ENCODE results near the gene C3orf70.

Gene C3orf70

GRCh38 chr3:185057829-185058228, 95.0 kb downstream of the C3orf70 start:
- Histone ChIP-seq H3K4me3 (replicated peaks; ENCODE audit: insufficient read depth, low read length) (no peak overlapping the region), H3K27ac (replicated peaks) (no peak overlapping the region), H3K27me3 (ENCODE audit: insufficient read depth, poor library complexity, severe bottlenecking) (no peaks in the 10 kb centered on the region)
- TF ChIP-seq CTCF (IDR thresholded peaks at IDR 0.05; ENCODE audit: insufficient read depth, low read length) (no peak), SPI1 (IDR thresholded peaks at IDR 0.05; ENCODE audit: borderline replicate concordance, low read depth) (no peak), REST (IDR thresholded peaks at IDR 0.05; ENCODE audit: insufficient replicate concordance, low read depth) (no peak), POLR2AphosphoS5 (IDR thresholded peaks at IDR 0.05; ENCODE audit: low read depth) (no peak), GABPA (IDR thresholded peaks at IDR 0.05; ENCODE audit: low read depth) (no peak)
- DNase-seq (ENCODE audit: low read depth in 1 of 2, low spot score in 1 of 2) = no peak

- Histone ChIP-seq H3K27ac (replicated peaks) (no peak overlapping the region), H3K4me3 (replicated peaks; ENCODE audit: insufficient read depth, low read length) (no peak overlapping the region), H3K27me3 (ENCODE audit: insufficient read depth, poor library complexity, severe bottlenecking) (no peaks in the 10 kb centered on the region)
- TF ChIP-seq CTCF (IDR thresholded peaks at IDR 0.05; ENCODE audit: insufficient read depth, low read length) (no peak), SPI1 (IDR thresholded peaks at IDR 0.05; ENCODE audit: borderline replicate concordance, low read depth) (peak; percentile 85)
- no peak for DNase-seq (ENCODE audit: low read depth in 1 of 2, low spot score in 1 of 2)
Observed at GRCh38 chr3:185056908-185057307, 96.0 kb downstream of the C3orf70 start.

GRCh38 chr3:185052631-185053030, 100.2 kb downstream of the C3orf70 start:
- no peak overlapping the region for H3K4me3 ChIP-seq (replicated peaks; ENCODE audit: insufficient read depth, low read length)
- no peak overlapping the region for H3K27ac ChIP-seq (replicated peaks)
- DNase-seq (ENCODE audit: low read depth in 1 of 2, low spot score in 1 of 2) = no peak
- no peaks in the 10 kb centered on the region for H3K27me3 ChIP-seq (ENCODE audit: insufficient read depth, poor library complexity, severe bottlenecking)
- TF ChIP-seq GABPA (IDR thresholded peaks at IDR 0.05; ENCODE audit: low read depth) (no peak), POLR2AphosphoS5 (IDR thresholded peaks at IDR 0.05; ENCODE audit: low read depth) (no peak), REST (IDR thresholded peaks at IDR 0.05; ENCODE audit: insufficient replicate concordance, low read depth) (no peak), SPI1 (IDR thresholded peaks at IDR 0.05; ENCODE audit: borderline replicate concordance, low read depth) (no peak), CTCF (IDR thresholded peaks at IDR 0.05; ENCODE audit: insufficient read depth, low read length) (no peak)

- Histone ChIP-seq H3K27me3 (ENCODE audit: insufficient read depth, poor library complexity, severe bottlenecking) (no peaks in the 10 kb centered on the region), H3K27ac (replicated peaks) (no peak overlapping the region), H3K4me3 (replicated peaks; ENCODE audit: insufficient read depth, low read length) (no peak overlapping the region)
- no peak for DNase-seq (ENCODE audit: low read depth in 1 of 2, low spot score in 1 of 2)
- TF ChIP-seq SPI1 (IDR thresholded peaks at IDR 0.05; ENCODE audit: borderline replicate concordance, low read depth) (no peak), GABPA (IDR thresholded peaks at IDR 0.05; ENCODE audit: low read depth) (no peak), CTCF (IDR thresholded peaks at IDR 0.05; ENCODE audit: insufficient read depth, low read length) (no peak), POLR2AphosphoS5 (IDR thresholded peaks at IDR 0.05; ENCODE audit: low read depth) (no peak), REST (IDR thresholded peaks at IDR 0.05; ENCODE audit: insufficient replicate concordance, low read depth) (no peak)
Observed at GRCh38 chr3:185051801-185052200, 101.1 kb downstream of the C3orf70 start.
